GM10266 (cell line): ENCODE results near the gene PRPF31.
"Not testable (repeated sequence)": the region's sequence is repeated elsewhere in the genome, so short reads cannot be mapped to it uniquely, and the experiment has no call there.

Source experiments
- DNase-seq: peaks from one replicate; pipeline ENCODE4 v3.0.0; 2012; ENCODE audit errors: extremely low spot score
- CTCF ChIP-seq: IDR thresholded peaks from 2 replicates; pipeline ENCODE4 v1.5.1; 2012; ENCODE audit warnings: mild to moderate bottlenecking, low read depth; ENCODE audit not compliant: control insufficient read depth, insufficient read depth; ENCODE audit errors: missing control alignments

The PRPF31 gene

GRCh38 chr19:54168174-54168917 is 52.8 kb downstream of the PRPF31 start:
- peak; percentile 92 for DNase-seq
- TF ChIP-seq CTCF: peak; percentile 98

GRCh38 chr19:54169149-54169740 is 53.7 kb downstream of the PRPF31 start:
- TF ChIP-seq CTCF: no peak

GRCh38 chr19:54171736-54172431 is 56.3 kb downstream of the PRPF31 start:
- not testable (repeated sequence) for DNase-seq

More at GRCh38 chr19:54169149-54169740, 53.7 kb downstream of the PRPF31 start:
- no peak for DNase-seq

DNA sequence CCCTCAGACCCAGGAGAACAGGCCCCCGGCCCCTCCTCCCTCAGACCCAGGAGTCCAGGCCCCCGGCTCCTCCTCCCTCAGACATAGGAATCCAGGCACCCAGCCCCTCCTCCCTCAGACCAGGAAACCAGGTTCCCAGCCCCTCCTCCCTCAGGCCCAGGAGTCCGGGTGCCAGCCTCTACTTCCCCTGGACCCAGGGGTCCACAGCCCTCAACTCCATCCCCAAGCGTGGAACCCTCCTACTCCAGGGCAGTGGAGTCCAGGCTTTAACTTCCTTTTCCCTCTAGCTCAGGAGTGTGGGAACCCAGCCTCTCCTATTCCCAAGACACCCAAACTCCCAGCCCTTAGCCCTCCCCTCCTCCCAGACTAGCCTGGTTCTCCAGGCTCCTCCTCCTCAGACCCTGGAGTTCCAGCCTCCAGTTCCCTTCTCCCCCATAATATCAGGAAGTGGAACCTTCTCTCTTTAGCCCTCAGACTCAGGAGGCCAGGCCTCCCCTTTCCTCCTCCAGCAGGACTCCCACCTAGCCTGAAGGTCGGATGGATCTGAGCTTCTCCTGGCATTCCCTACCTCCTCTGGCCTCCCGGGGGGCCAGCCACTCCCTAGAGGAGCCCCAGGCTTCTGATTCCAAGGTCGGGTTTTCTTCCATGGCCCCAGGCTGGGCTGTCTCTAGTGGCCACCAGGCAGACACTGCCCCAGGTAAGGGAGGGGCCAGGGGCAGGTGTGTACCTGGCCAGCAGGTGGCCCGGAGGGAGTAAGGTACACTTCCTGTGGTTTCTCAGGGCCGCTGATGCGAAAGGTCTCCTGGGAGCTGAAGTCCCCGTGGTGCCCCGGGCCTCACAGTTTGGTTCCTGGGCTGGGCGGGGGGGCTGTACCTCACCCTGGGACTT is 57.2 kb downstream of the PRPF31 start, which contains the start of gene TMC4:
TSS of gene TMC4 (minus strand) at position 690 of the 888 bp plus-strand sequence. CDS start at position 647, 43 bp downstream.
- no peak for TF ChIP-seq CTCF
- no peak for DNase-seq

DNA sequence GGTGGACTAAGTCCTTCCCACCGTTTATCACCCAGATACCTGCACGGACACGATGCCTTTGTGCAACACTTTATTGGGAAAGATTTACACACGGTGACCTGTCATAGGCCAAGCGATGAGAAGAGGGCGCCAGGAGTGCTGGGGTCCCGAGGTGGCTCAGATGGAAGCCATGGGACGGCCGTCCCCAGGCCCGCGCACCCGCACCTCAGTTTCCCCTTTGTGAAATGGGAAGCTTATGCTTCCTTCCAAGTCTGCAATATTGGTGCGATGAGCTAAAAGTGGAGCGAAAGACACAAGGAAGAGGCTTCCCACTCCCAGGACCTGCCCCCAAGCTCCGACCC is 57.8 kb downstream of the PRPF31 start:
- no peak for DNase-seq
- TF ChIP-seq CTCF: no peak

DNA sequence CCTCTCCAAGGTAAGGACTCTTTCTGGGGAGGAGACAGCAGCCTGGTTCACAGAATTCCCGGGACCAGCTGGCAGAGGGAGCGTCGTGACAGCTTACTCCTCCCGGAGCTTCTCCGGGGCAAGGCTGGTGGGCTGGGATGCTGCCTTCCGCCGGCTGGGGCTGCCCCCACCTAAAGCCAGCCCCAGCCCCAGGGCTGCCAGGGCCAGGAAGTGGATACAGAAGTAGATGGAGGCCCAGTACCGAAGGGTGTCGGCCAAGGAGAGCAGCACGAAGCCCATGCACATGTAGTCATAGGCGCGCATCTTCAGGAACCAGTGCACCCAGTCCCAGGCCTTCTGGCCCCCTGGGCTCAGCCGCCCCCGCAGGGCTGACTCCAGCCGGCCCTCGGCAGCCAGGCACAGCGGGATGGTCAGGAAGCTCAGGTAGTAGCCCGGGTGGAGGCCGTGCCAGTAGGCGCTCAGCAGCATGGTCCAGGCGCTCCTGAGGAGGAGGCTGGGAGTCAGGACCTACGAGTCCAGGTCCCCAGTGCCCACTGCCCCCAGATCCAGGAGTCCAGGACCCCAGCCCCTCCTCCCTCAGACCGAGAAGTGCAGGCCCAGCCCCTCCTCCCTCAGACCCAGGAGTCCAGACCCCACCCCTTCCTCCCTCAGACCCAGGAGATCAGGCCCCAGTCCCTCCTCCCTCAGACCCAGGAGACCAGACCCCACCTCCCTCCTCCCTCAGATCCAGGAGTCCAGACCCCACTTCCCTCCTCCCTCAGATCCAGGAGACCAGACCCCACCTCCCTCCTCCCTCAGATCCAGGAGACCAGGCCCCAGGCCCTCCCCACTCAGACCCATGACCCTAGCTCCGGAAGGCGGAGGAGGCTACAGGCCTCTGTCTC is 58.6 kb downstream of the PRPF31 start:
- DNase-seq: no peak
- TF ChIP-seq CTCF: no peak
